Stomach (tissue), 9 donors: ENCODE data around the gene VPS45. TPM values are rescaled to one million over a fixed set of nuclear protein-coding genes. Genes with fewer than 3 reads are reported as not detected.
"Not testable (repeated sequence)": the region's sequence is repeated elsewhere in the genome, so short reads cannot be mapped to it uniquely, and the experiment has no call there.

Experiments used
- DNase-seq, 2 donors: peaks; one replicate each; pipeline versions ENCODE4 v3.0.0 to v3.0.0-alpha.2; 2013 to 2019
- H3K27ac ChIP-seq, 5 donors: fragments of 200-600 bp in 4 of 5; sonication (generic) in 4 of 5; one replicate each; pipeline ENCODE4 v1.5.1; 2013 to 2019; ENCODE audit warnings: mild to moderate bottlenecking in 1 of 5, moderate library complexity in 1 of 5
- H3K27me3 ChIP-seq, 3 donors: fragments of 200-600 bp; sonication (generic); one replicate each; pipeline ENCODE4 v1.5.1; 2017 to 2019; ENCODE audit warnings: mixed run types in 1 of 3
- H3K36me3 ChIP-seq, 4 donors: fragments of 200-600 bp; sonication (generic); 1 replicate in 3 of 4; 2 replicates in 1 of 4; pipeline ENCODE4 v1.5.1; 2016 to 2019
- H3K4me1 ChIP-seq, 4 donors: fragments of 200-600 bp; sonication (generic); one replicate each; pipeline ENCODE4 v1.5.1; 2016 to 2019
- H3K4me3 ChIP-seq, 4 donors: fragments of 200-600 bp; sonication (generic) in 3 of 4; one replicate each; pipeline ENCODE4 v1.5.1; 2016 to 2019; ENCODE audit warnings: mild to moderate bottlenecking in 1 of 4
- H3K9me3 ChIP-seq, 4 donors: fragments of 200-600 bp; sonication (generic); one replicate each; pipeline ENCODE4 v1.5.1; 2016 to 2019
- EP300 ChIP-seq: sonication (generic); formaldehyde crosslinking; IDR thresholded peaks from one replicate; pipeline ENCODE4 v1.6.1; 2017; ENCODE audit warnings: antibody characterized with exemption
- POLR2A ChIP-seq, 4 donors: fragments of 450-650 bp; IDR thresholded peaks; one replicate each; pipeline ENCODE4 v1.6.1; 2016; ENCODE audit warnings: antibody characterized with exemption in 4 of 4, control low read depth in 2 of 4, mild to moderate bottlenecking in 1 of 4, moderate library complexity in 1 of 4
- POLR2AphosphoS5 ChIP-seq, 3 donors: sonication (generic); formaldehyde crosslinking; IDR thresholded peaks; one replicate each; pipeline ENCODE4 v1.6.1; 2016; ENCODE audit warnings: antibody characterized with exemption in 3 of 3
- WGBS, 5 donors: extraction: QIAGEN DNeasy Blood & Tissue Kit in 3 of 5; methylation state at CpG; one replicate each; pipeline versions ENCODE4 v1.1.5 to v1.1.7; 2013 to 2018; 5-methylcytosine and 5-hydroxymethylcytosine counted together
- intact Hi-C: fragments of 100-400 bp; cut with DNase I; formaldehyde crosslinking; loops from one replicate; pipeline ENCODE4 v1.15.1; 2023; ENCODE audit warnings: low total_unique reads
- polyA plus RNA-seq, 3 donors: library from polyadenylated mRNA; stranded (reverse); fragments of 200-250 nt; gene quantifications; one replicate each; pipeline ENCODE4 v1.2.3, GENCODE V29; 2013
- total RNA-seq, 5 donors: library from RNA; depleted of rRNA; stranded (reverse); fragments of >200 nt; gene quantifications; one replicate each; pipeline versions ENCODE4 v1.1.0 to v1.2.3, GENCODE V29; 2014 to 2016
- TF ChIP-seq, protein P1 (sequence below), 7 experiments: fragments of 450-650 bp in 4 of 7; fragments of 200-600 bp in 3 of 7; sonication (generic) in 3 of 7; IDR thresholded peaks; one replicate each; pipeline ENCODE4 v1.5.1; 2016 to 2019; ENCODE audit warnings: antibody characterized with exemption in 7 of 7, control low read depth in 2 of 7, mild to moderate bottlenecking in 1 of 7
- donor health status: healthy with polysubstance abuse.
- donor health status: Bipolar disorder and iron deficiency.
- donor health status: healthy.

The VPS45 gene
- total and polyA plus RNA-seq, 8 donors = 13.3 to 69.9 (median 30.5) TPM

DNA sequence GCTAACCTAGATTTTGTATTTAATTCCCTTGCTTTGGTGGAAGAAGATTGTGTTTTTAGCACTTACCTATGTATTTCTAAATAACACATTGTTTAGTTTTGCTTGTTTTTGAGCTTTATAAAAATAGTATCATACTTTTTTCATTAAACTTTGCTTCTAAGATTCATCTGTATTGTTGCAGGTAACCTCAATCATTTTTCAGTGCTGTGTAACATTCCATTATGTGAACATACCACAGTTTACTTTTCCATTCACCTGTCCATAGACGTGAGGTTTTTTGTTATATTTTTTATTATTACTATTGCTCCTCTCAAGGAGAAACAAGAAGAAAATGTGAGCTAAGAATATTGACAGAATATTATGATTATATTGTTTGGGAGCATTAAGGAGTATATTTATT is 67.0 kb downstream of the VPS45 start:
- intact Hi-C loops = no loop called here
- no peaks in the 10 kb centered on the region for H3K9me3 ChIP-seq
- WGBS, 5 donors = 94 to 100% (median 96%) methylated on average over 1 of the region's 1 CpG
- no peak for TF ChIP-seq POLR2A (IDR thresholded peaks at IDR 0.05)
- TF ChIP-seq POLR2AphosphoS5 (IDR thresholded peaks at IDR 0.05) = no peak
- TF ChIP-seq, protein P1, sequence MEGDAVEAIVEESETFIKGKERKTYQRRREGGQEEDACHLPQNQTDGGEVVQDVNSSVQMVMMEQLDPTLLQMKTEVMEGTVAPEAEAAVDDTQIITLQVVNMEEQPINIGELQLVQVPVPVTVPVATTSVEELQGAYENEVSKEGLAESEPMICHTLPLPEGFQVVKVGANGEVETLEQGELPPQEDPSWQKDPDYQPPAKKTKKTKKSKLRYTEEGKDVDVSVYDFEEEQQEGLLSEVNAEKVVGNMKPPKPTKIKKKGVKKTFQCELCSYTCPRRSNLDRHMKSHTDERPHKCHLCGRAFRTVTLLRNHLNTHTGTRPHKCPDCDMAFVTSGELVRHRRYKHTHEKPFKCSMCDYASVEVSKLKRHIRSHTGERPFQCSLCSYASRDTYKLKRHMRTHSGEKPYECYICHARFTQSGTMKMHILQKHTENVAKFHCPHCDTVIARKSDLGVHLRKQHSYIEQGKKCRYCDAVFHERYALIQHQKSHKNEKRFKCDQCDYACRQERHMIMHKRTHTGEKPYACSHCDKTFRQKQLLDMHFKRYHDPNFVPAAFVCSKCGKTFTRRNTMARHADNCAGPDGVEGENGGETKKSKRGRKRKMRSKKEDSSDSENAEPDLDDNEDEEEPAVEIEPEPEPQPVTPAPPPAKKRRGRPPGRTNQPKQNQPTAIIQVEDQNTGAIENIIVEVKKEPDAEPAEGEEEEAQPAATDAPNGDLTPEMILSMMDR (IDR thresholded peaks at IDR 0.05) = no peak
- TF ChIP-seq EP300 = no peak
- H3K4me1 ChIP-seq = no peaks in the 10 kb centered on the region
- DNase-seq = no peak
- H3K27ac ChIP-seq = no peak overlapping the region
- peaks cover 0 to 8% (median 3%) of the 10 kb centered on the region in 4 donors for H3K36me3 ChIP-seq
- H3K4me3 ChIP-seq = no peak overlapping the region
- no peaks in the 10 kb centered on the region for H3K27me3 ChIP-seq

DNA sequence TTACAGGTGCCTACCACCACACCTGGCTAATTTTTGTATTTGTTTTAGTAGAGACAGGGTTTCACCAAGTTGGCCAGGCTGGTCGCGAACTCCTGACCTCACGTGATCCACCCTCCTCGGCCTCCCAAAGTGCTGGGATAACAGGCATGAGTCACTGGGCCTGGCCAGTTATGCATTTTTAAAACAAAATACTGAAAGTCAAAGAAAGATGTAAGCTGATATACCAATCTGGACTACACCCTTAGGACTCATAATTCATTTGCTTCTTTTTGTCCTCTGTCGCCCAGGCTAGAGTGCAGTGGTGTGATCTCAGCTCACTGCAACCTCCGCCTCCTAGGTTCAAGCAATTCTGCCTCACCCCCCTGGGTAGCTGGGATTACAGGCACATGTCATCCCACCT is 67.8 kb downstream of the VPS45 start:
- not testable (repeated sequence) for DNase-seq
- 85 to 95% (median 92%) methylated on average over 6 of the region's 6 CpGs for WGBS, 5 donors

DNA sequence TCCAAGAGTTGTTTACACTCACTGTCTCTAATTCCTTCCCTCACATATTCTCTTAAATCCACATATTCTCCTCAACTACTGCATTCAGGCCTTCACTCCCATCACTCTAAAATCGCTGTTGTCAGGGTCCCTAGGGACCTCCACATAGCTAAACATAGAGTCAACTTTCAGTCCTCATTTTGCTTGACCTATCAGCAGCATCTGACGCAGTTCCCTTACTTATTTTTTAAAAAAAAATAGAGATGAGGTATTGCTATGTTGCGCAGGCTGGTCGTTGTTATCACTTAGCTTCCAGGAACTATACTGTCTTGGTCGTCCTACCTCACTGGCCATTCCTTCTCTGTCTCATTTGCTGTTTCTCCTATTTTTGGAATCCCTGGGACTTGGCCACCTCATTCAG is 70.5 kb downstream of the VPS45 start:
- Histone ChIP-seq H3K4me3 (no peak overlapping the region), H3K27ac (no peak overlapping the region), H3K36me3 (peaks cover 0 to 8% (median 3%) of the 10 kb centered on the region in 4 donors), H3K4me1 (no peaks in the 10 kb centered on the region), H3K27me3 (no peaks in the 10 kb centered on the region), H3K9me3 (no peaks in the 10 kb centered on the region)
- no peak for TF ChIP-seq POLR2A (IDR thresholded peaks at IDR 0.05)
- TF ChIP-seq, protein P1 (IDR thresholded peaks at IDR 0.05) = no peak
- intact Hi-C loops = no loop called here
- WGBS, 5 donors = 82 to 92% (median 85%) methylated on average over 5 of the region's 5 CpGs
- DNase-seq = no peak

More for the DNA sequence above, 67.8 kb downstream of the VPS45 start:
- H3K36me3 ChIP-seq, H3K4me3 ChIP-seq, intact Hi-C loops, H3K4me1 ChIP-seq, H3K9me3 ChIP-seq, H3K27ac ChIP-seq, H3K27me3 ChIP-seq: not testable (repeated sequence)

DNA sequence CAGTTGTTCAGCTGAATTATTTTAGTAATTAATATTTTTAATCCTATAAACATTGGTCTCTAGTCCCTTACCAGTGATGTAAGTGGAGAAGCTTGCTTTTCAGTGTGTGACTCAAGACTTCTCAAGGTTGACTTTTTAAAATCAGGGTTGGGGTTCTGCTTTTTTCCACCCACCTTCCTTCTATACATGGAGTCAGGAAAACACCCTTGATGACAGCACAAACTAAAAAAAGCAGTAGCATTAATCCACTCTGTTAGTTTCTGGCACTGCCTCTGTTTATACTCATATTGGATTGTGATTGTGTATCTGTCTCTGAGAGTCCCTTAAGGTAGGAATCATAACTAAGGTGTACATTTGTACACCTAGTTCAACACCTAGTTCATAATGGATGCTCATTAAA is 73.9 kb downstream of the VPS45 start:
- H3K27me3 ChIP-seq = no peaks in the 10 kb centered on the region
- no peak for DNase-seq
- TF ChIP-seq EP300 = no peak
- TF ChIP-seq POLR2A (IDR thresholded peaks at IDR 0.05) = no peak
- TF ChIP-seq, protein P1 (IDR thresholded peaks at IDR 0.05) = no peak
- no peak for TF ChIP-seq POLR2AphosphoS5 (IDR thresholded peaks at IDR 0.05)
- H3K4me3 ChIP-seq = no peak overlapping the region
- no peak overlapping the region for H3K27ac ChIP-seq
- peaks cover 0 to 8% (median 4%) of the 10 kb centered on the region in 4 donors for H3K36me3 ChIP-seq
- intact Hi-C loops = no loop called here
- no peaks in the 10 kb centered on the region for H3K4me1 ChIP-seq
- no peaks in the 10 kb centered on the region for H3K9me3 ChIP-seq

DNA sequence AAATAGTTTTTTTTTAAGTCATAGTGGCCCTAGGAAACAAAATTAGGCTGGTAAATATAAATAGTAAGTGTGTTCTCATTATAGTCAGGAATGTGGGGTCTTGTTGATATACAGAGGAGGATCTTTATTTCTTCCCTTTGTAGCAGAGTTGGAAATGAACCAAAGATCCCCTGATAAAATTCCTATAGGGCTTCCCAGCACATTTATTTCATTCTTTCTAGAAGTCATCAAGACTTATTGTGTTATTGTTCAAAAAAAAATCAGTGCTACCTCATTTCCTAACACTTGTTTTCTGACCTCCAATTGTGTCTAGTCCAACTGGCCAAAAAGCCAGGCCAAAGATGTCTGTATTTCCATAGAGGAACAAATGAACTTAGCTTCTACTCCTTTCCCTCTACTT is 74.5 kb downstream of the VPS45 start:
- Histone ChIP-seq H3K27me3 (no peaks in the 10 kb centered on the region), H3K27ac (no peak overlapping the region), H3K4me3 (no peak overlapping the region), H3K4me1 (peaks cover 0 to under 1% (median 0%) of the 10 kb centered on the region in 4 donors), H3K36me3 (peaks cover 0 to 8% (median 5%) of the 10 kb centered on the region in 4 donors), H3K9me3 (no peaks in the 10 kb centered on the region)
- no peak for TF ChIP-seq POLR2A (IDR thresholded peaks at IDR 0.05)
- TF ChIP-seq POLR2AphosphoS5 (IDR thresholded peaks at IDR 0.05) = no peak
- TF ChIP-seq, protein P1 (IDR thresholded peaks at IDR 0.05) = no peak
- TF ChIP-seq EP300 = no peak
- intact Hi-C loops = no loop called here
- DNase-seq = no peak
